Cardiac muscle cell (in vitro differentiated cells and primary cell): Measurements from ENCODE around the gene HTRA1. TPM values are rescaled to one million over a fixed set of nuclear protein-coding genes. Genes with fewer than 3 reads are reported as not detected.
A peak's percentile ranks its signal among the peaks of the same experiment; 100 is the strongest.

Experiments
- DNase-seq, 2 donors: peaks; one replicate each; pipeline versions ENCODE4 v3.0.0 to v3.0.0-alpha.2; 2010 to 2017; ENCODE audit warnings: low read depth in 1 of 2, low spot score in 1 of 2
- H3K27ac ChIP-seq: fragments of 200-600 bp; sonication (generic); 2 replicates; pipeline ENCODE4 v1.5.1; 2016
- H3K27me3 ChIP-seq: fragments of 200-600 bp; sonication (generic); 2 replicates; pipeline ENCODE4 v1.6.0; 2016; ENCODE audit warnings: control low read depth
- H3K36me3 ChIP-seq: fragments of 200-600 bp; sonication (generic); 2 replicates; pipeline ENCODE4 v1.5.1; 2016; ENCODE audit warnings: control low read depth
- H3K4me1 ChIP-seq: fragments of 200-600 bp; sonication (generic); 2 replicates; pipeline ENCODE4 v1.8.1; 2017; ENCODE audit warnings: low read depth, mild to moderate bottlenecking, mixed run types
- H3K4me3 ChIP-seq: fragments of 200-600 bp; sonication (generic); 2 replicates; pipeline ENCODE4 v1.5.1; 2016; ENCODE audit warnings: mild to moderate bottlenecking
- H3K9me3 ChIP-seq: fragments of 200-600 bp; sonication (generic); 2 replicates; pipeline ENCODE4 v1.5.1; 2017; ENCODE audit warnings: low read depth, mild to moderate bottlenecking, control low read depth
- CTCF ChIP-seq: IDR thresholded peaks from 2 replicates; pipeline ENCODE4 v1.5.1; 2012; ENCODE audit warnings: low read depth, mild to moderate bottlenecking, low read length
- polyA plus RNA-seq: library from polyadenylated mRNA; unstranded; fragments of >200 nt; fragmentation: Nextera tagmentation; extraction: Ambion mirVana; gene quantifications from 2 replicates; pipeline ENCODE4 v1.2.1, GENCODE V29; 2016
- total RNA-seq: library from RNA; depleted of rRNA; stranded (reverse); fragments of >200 nt; gene quantifications from 2 replicates; pipeline ENCODE4 v1.2.3, GENCODE V29; 2016

HTRA1 gene
- total and polyA plus RNA-seq, 2 experiments from 2014 or later = 154 to 226 TPM

DNA sequence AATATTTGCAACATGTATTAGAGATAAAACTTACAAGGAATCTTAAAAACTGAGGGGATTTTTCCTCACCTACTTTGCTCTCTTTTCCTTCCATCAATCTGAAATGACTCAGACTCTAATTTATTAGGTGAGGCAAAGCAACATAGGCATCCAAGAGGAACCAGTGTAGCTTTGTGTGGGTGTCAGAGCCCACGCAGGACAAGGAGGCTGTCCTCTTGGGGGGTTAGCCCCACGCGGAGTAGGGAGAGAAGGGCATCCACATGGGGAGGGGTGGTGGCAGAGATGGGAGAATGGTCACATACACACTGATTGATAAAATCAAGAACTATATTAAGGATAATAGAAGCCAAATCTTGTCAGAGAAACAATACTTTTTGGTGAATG, 40.7 kb upstream of the HTRA1 start:
- H3K4me3 ChIP-seq = no peak overlapping the region
- H3K9me3 ChIP-seq = no peaks in the 10 kb centered on the region
- no peak for TF ChIP-seq CTCF
- no peak for DNase-seq
- no peak overlapping the region for H3K27ac ChIP-seq
- no peaks in the 10 kb centered on the region for H3K27me3 ChIP-seq
- H3K36me3 ChIP-seq = peaks cover 19% of the 10 kb centered on the region
- no peaks in the 10 kb centered on the region for H3K4me1 ChIP-seq

- H3K4me3 ChIP-seq = no peak overlapping the region
- no peaks in the 10 kb centered on the region for H3K4me1 ChIP-seq
- no peaks in the 10 kb centered on the region for H3K9me3 ChIP-seq
- no peaks in the 10 kb centered on the region for H3K27me3 ChIP-seq
- DNase-seq = no peak
- no peak overlapping the region for H3K27ac ChIP-seq
- H3K36me3 ChIP-seq = peaks cover 19% of the 10 kb centered on the region
- TF ChIP-seq CTCF = no peak
Observed at GRCh38 chr10:122421054-122421625, 40.2 kb upstream of the HTRA1 start.

DNA sequence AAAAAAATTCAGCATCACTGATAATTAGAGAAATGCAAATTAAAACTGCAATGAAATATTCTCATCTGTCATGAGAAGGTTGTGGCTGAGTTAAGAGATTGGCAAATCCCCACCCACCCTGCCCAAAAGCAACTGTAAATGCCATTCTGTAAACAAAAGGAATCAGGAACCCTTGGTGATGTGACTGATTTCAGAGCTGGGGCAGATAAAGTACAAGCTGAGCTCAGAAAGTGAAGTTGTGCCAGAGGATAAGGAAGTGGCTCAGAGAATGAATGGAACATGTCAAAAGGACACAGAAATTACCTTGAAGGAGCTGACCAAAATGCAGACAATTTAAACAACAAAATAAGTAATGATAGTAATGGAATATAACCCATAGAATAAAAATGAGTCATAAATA, 39.6 kb upstream of the HTRA1 start:
- DNase-seq = peak in 1 of 2 donors; percentile 9
- Histone ChIP-seq H3K27me3 (no peaks in the 10 kb centered on the region), H3K4me1 (no peaks in the 10 kb centered on the region), H3K36me3 (peaks cover 14% of the 10 kb centered on the region), H3K27ac (no peak overlapping the region), H3K9me3 (no peaks in the 10 kb centered on the region), H3K4me3 (no peak overlapping the region)
- no peak for TF ChIP-seq CTCF

DNA sequence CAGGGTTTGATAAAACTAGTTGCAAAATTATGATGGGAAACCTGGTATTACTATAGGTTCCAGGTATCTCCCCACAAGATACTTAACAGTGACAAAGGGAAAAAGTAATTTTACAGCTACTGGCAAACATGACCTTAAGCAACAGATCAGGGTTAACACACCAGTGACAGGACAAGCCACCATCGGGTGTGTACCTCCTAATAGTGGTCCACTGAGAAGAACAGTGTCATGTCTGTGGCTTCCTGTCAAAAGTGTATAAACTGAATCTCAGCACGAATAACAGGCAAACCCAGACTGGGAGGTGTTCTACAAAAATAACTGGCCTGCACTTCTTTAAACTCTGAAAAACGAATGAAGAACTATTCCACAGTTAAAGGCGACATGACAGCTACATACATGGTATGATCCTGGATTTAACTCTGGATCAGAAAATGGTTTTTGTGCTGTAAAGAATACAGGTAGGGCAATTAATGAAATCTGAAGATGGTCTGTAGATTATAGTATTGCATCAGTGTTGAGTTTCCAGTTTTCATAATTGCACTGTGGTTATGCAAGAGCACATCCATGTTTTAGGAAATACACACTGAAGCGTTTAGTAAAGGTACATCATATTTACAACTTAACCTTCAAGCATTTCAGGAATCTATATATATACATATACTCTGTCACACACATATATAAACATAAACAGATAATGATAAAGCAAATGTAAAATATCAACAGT, 38.9 kb upstream of the HTRA1 start:
- Histone ChIP-seq H3K27me3 (no peaks in the 10 kb centered on the region), H3K4me1 (no peaks in the 10 kb centered on the region), H3K4me3 (no peak overlapping the region), H3K9me3 (no peaks in the 10 kb centered on the region), H3K36me3 (peaks cover 10% of the 10 kb centered on the region), H3K27ac (no peak overlapping the region)
- DNase-seq = no peak
- no peak for TF ChIP-seq CTCF

DNA sequence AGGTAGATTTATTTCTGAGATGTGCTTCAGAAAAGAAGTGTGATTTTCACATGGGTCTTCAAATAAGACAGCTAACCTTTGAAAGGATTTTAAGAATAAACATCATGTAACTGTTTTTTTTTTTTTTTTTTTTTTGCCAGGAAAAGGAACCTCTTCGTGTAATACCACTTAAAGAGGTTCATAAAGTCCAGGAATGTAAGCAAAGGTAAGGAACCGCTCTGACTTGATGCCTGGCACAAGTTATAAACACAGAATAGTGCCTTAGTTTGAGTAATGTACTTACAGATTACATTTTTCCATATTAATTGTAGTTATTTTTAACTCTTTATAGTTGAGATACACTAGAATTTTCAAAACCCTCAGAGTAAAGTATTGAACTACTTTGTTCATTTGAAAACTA, 37.3 kb upstream of the HTRA1 start:
- H3K36me3 ChIP-seq = peaks cover 10% of the 10 kb centered on the region

More for the DNA sequence above, 37.3 kb upstream of the HTRA1 start:
- H3K27me3 ChIP-seq = no peaks in the 10 kb centered on the region
- no peak overlapping the region for H3K27ac ChIP-seq
- no peaks in the 10 kb centered on the region for H3K9me3 ChIP-seq
- TF ChIP-seq CTCF = no peak
- no peaks in the 10 kb centered on the region for H3K4me1 ChIP-seq
- DNase-seq = no peak
- H3K4me3 ChIP-seq = no peak overlapping the region
